HG03066 (cell line): ENCODE measurements around the gene NRF1.
"Not testable (repeated sequence)": the region's sequence is repeated elsewhere in the genome, so short reads cannot be mapped to it uniquely, and the experiment has no call there.

Experiments used
- ATAC-seq: cut with Tn5 transposase; IDR thresholded peaks from one replicate; pipeline ENCODE4 v1.9.1; 2021; ENCODE audit warnings: low read depth; ENCODE audit not compliant: unreplicated experiment

Gene NRF1

GRCh38 chr7:129779602-129780256 is 168.2 kb downstream of the NRF1 start:
- ATAC-seq = no peak

GRCh38 chr7:129780257-129780973 is 168.9 kb downstream of the NRF1 start:
- peak; percentile 41 for ATAC-seq

- ATAC-seq = no peak
These were observed 169.7 kb downstream of the NRF1 start for GRCh38 chr7:129780974-129781927.

- no peak for ATAC-seq
These were observed 170.7 kb downstream of the NRF1 start for GRCh38 chr7:129781928-129782817.

GRCh38 chr7:129782818-129783583 is 171.5 kb downstream of the NRF1 start:
- no peak for ATAC-seq

- ATAC-seq = no peak
These were observed 172.0 kb downstream of the NRF1 start for GRCh38 chr7:129783584-129783919.

- ATAC-seq = no peak
These were observed 172.9 kb downstream of the NRF1 start for GRCh38 chr7:129784437-129784782.

- no peak for ATAC-seq
These were observed 173.5 kb downstream of the NRF1 start for GRCh38 chr7:129784783-129785684.

GRCh38 chr7:129785685-129786514 is 174.4 kb downstream of the NRF1 start:
- ATAC-seq = no peak

- no peak for ATAC-seq
These were observed 175.5 kb downstream of the NRF1 start for GRCh38 chr7:129786825-129787563.

- no peak for ATAC-seq
These were observed 177.5 kb downstream of the NRF1 start for GRCh38 chr7:129789000-129789399.

GRCh38 chr7:129789652-129790051 is 178.1 kb downstream of the NRF1 start:
- no peak for ATAC-seq

- no peak for ATAC-seq
These were observed 178.6 kb downstream of the NRF1 start for GRCh38 chr7:129790136-129790535.

- ATAC-seq = no peak
These were observed 181.2 kb downstream of the NRF1 start for GRCh38 chr7:129792721-129793120.

GRCh38 chr7:129793506-129794310 is 182.2 kb downstream of the NRF1 start:
- ATAC-seq = no peak

GRCh38 chr7:129794461-129794860 is 182.9 kb downstream of the NRF1 start:
- not testable (repeated sequence) for ATAC-seq
